ENCODE data around the gene GLS. TPM values are rescaled to one million over a fixed set of nuclear protein-coding genes. Genes with fewer than 3 reads are reported as not detected.

Gene GLS
- total RNA-seq, 1 experiment from 2014 or later, result 97.4 TPM

DNA sequence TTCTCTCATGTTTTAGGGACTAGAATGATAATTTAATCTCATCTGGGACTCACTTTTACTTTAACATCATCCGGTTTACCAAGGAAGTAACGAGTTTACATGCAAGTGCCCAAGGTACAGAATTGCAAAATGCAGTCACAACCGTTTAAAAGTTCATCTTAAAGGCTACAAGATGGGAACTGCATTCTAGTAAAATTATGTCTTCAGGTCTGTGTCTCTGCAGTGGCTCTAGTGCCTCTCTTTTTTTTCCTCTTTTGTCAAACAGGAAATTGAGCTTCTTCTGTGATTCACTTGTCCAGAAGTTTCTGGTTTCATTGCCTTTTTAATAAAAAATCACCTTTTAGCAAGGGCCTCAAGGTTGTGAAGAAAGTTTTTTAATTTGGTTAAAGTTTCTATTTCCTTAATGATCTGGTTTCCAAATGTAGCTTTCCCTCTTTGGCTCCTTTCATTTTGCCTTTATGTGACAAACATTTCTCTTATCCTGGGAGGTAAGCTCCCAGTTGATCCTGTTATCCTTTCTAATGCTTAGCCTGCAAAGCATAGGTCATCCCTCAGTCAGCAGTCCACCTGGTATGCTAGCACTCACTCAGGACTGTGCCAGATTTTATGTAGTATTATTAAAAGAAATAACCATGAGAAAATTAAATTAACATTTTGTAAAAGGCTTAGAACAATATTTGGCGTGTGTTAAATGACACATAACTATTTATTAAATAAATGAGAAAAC is 2.4 kb downstream of the GLS start:
- Histone ChIP-seq H3K4me2 (ENCODE audit: low read length) (peak overlapping the region; percentile 99), H3K9me3 (ENCODE audit: control insufficient read depth in 1 of 2, insufficient read depth in 1 of 2, low read depth in 1 of 2, low read length in 2 of 2) (no peaks in the 10 kb centered on the region), H4K20me1 (ENCODE audit: insufficient read depth) (peaks cover 16% of the 10 kb centered on the region; the same call in 1 of the 2 replicates), H3K4me1 (ENCODE audit: control insufficient read depth in 1 of 2, insufficient read depth in 2 of 2, low read length in 2 of 2) (peaks cover 17 to 21% of the 10 kb centered on the region in 2 experiments), H3K27ac (ENCODE audit: low read depth, low read length) (peak overlapping the region; percentile 86; the same call in 1 of the 2 replicates), H3K9me2 (ENCODE audit: insufficient read depth) (no peaks in the 10 kb centered on the region), H3K27me3 (ENCODE audit: insufficient read depth, low read length) (no peaks in the 10 kb centered on the region), H3K36me3 (ENCODE audit: control insufficient read depth in 1 of 2, insufficient read depth in 2 of 2, low read length in 2 of 2) (0 out of 4 replicates have a peak, but pooled peaks cover 0 to 9% of the 10 kb centered on the region in 2 experiments), H3K9ac (ENCODE audit: low read length) (peak overlapping the region; percentile 82), H3K4me3 (replicated peaks in 1 of 2; ENCODE audit: low read depth in 1 of 2, low read length in 2 of 2) (peak overlapping the region; percentile 77 to 79), H3K79me2 (ENCODE audit: insufficient read depth, low read length) (peaks cover 70% of the 10 kb centered on the region), H2AFZ (ENCODE audit: low read depth, low read length, poor library complexity, severe bottlenecking) (no peak overlapping the region)
- intact Hi-C loops (cut with micrococcal nuclease), result loop anchor here (5.0 to 10.0 kb wide), 2 partner anchors 41 to 98 kb away; no protein-coding TSS in a partner anchor
- BruUV-seq (replicated peaks), result no TSS peak
- RAD21 ChIA-PET (ENCODE audit: low non-redundant PET in 1 of 2, low total read pairs in 2 of 2, uncharacterized antibody in 2 of 2, unreplicated experiment in 2 of 2), result no interaction called here
- CTCF ChIA-PET, result no interaction called here
- ATAC-seq (no peak), DNase-seq (ENCODE audit: low read depth, low spot score) (no peak)
- TF ChIP-seq CBX3 (IDR thresholded peaks at IDR 0.05; ENCODE audit: low read depth) (no peak), POLR2A (IDR thresholded peaks at IDR 0.05; ENCODE audit: borderline replicate concordance, extremely low read depth, insufficient read depth, insufficient read length) (no peak), CEBPB (IDR thresholded peaks at IDR 0.05; ENCODE audit: low read depth) (no peak), ELF1 (IDR thresholded peaks at IDR 0.05; ENCODE audit: borderline replicate concordance, low read depth) (no peak), EGR1 (IDR thresholded peaks at IDR 0.05; ENCODE audit: low read depth) (no peak), EZH2phosphoT487 (IDR thresholded peaks at IDR 0.05; ENCODE audit: borderline replicate concordance) (no peak), SRF (IDR thresholded peaks at IDR 0.05; ENCODE audit: low read depth) (no peak), TCF7L2 (IDR thresholded peaks at IDR 0.05; ENCODE audit: borderline replicate concordance, extremely low read depth, insufficient read depth, insufficient read length) (no peak), POLR2AphosphoS5 (IDR thresholded peaks at IDR 0.05; ENCODE audit: low read depth, low read length) (no peak), FOSL1 (IDR thresholded peaks at IDR 0.05; ENCODE audit: low read depth) (no peak), SIN3A (IDR thresholded peaks at IDR 0.05; ENCODE audit: low read depth) (no peak), SP1 (IDR thresholded peaks at IDR 0.05; ENCODE audit: low read depth) (no peak), ZNF274 (IDR thresholded peaks at IDR 0.05; ENCODE audit: low read depth, low read length) (no peak), JUND (IDR thresholded peaks at IDR 0.05) (no peak), RAD21 (IDR thresholded peaks at IDR 0.05; ENCODE audit: low read depth) (no peak)
- TF ChIP-seq, protein P1, sequence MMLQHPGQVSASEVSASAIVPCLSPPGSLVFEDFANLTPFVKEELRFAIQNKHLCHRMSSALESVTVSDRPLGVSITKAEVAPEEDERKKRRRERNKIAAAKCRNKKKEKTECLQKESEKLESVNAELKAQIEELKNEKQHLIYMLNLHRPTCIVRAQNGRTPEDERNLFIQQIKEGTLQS (IDR thresholded peaks at IDR 0.05), result no peak
- TF ChIP-seq, protein P2, sequence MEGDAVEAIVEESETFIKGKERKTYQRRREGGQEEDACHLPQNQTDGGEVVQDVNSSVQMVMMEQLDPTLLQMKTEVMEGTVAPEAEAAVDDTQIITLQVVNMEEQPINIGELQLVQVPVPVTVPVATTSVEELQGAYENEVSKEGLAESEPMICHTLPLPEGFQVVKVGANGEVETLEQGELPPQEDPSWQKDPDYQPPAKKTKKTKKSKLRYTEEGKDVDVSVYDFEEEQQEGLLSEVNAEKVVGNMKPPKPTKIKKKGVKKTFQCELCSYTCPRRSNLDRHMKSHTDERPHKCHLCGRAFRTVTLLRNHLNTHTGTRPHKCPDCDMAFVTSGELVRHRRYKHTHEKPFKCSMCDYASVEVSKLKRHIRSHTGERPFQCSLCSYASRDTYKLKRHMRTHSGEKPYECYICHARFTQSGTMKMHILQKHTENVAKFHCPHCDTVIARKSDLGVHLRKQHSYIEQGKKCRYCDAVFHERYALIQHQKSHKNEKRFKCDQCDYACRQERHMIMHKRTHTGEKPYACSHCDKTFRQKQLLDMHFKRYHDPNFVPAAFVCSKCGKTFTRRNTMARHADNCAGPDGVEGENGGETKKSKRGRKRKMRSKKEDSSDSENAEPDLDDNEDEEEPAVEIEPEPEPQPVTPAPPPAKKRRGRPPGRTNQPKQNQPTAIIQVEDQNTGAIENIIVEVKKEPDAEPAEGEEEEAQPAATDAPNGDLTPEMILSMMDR (IDR thresholded peaks at IDR 0.05 in 2 of 3, conservative IDR thresholded peaks at IDR 0.05 in 1 of 3; ENCODE audit: borderline replicate concordance in 1 of 3, insufficient read depth in 1 of 3, low read depth in 2 of 3, low read length in 2 of 3), result no peak
- TF ChIP-seq, protein P3, sequence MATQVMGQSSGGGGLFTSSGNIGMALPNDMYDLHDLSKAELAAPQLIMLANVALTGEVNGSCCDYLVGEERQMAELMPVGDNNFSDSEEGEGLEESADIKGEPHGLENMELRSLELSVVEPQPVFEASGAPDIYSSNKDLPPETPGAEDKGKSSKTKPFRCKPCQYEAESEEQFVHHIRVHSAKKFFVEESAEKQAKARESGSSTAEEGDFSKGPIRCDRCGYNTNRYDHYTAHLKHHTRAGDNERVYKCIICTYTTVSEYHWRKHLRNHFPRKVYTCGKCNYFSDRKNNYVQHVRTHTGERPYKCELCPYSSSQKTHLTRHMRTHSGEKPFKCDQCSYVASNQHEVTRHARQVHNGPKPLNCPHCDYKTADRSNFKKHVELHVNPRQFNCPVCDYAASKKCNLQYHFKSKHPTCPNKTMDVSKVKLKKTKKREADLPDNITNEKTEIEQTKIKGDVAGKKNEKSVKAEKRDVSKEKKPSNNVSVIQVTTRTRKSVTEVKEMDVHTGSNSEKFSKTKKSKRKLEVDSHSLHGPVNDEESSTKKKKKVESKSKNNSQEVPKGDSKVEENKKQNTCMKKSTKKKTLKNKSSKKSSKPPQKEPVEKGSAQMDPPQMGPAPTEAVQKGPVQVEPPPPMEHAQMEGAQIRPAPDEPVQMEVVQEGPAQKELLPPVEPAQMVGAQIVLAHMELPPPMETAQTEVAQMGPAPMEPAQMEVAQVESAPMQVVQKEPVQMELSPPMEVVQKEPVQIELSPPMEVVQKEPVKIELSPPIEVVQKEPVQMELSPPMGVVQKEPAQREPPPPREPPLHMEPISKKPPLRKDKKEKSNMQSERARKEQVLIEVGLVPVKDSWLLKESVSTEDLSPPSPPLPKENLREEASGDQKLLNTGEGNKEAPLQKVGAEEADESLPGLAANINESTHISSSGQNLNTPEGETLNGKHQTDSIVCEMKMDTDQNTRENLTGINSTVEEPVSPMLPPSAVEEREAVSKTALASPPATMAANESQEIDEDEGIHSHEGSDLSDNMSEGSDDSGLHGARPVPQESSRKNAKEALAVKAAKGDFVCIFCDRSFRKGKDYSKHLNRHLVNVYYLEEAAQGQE (IDR thresholded peaks at IDR 0.05; ENCODE audit: low read depth), result no peak
- TF ChIP-seq, protein P4, sequence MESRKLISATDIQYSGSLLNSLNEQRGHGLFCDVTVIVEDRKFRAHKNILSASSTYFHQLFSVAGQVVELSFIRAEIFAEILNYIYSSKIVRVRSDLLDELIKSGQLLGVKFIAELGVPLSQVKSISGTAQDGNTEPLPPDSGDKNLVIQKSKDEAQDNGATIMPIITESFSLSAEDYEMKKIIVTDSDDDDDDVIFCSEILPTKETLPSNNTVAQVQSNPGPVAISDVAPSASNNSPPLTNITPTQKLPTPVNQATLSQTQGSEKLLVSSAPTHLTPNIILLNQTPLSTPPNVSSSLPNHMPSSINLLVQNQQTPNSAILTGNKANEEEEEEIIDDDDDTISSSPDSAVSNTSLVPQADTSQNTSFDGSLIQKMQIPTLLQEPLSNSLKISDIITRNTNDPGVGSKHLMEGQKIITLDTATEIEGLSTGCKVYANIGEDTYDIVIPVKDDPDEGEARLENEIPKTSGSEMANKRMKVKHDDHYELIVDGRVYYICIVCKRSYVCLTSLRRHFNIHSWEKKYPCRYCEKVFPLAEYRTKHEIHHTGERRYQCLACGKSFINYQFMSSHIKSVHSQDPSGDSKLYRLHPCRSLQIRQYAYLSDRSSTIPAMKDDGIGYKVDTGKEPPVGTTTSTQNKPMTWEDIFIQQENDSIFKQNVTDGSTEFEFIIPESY (IDR thresholded peaks at IDR 0.05; ENCODE audit: extremely low read depth, insufficient replicate concordance, low read length), result no peak
- TF ChIP-seq, protein P5, sequence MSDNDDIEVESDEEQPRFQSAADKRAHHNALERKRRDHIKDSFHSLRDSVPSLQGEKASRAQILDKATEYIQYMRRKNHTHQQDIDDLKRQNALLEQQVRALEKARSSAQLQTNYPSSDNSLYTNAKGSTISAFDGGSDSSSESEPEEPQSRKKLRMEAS (IDR thresholded peaks at IDR 0.05), result no peak
- POLR2A ChIA-PET, result no interaction called here

Data from HCT116 (cell line).